ENCODE results near the gene SRP19.
"Not testable (repeated sequence)": the region's sequence is repeated elsewhere in the genome, so short reads cannot be mapped to it uniquely, and the experiment has no call there.

SRP19 gene

GRCh38 chr5:112860571-112860928 is 537 bp upstream of the SRP19 start:
- Mint-ChIP-seq H3K4me3 (peak overlapping the region; percentile 95), H3K27me3 (peaks cover 12% of the 10 kb centered on the region), H3K4me1 (peaks cover 26% of the 10 kb centered on the region), H3K27ac (peak overlapping the region; percentile 98)
- not testable (repeated sequence) for H3K9me3 Mint-ChIP-seq, ATAC-seq, H3K36me3 Mint-ChIP-seq

DNA sequence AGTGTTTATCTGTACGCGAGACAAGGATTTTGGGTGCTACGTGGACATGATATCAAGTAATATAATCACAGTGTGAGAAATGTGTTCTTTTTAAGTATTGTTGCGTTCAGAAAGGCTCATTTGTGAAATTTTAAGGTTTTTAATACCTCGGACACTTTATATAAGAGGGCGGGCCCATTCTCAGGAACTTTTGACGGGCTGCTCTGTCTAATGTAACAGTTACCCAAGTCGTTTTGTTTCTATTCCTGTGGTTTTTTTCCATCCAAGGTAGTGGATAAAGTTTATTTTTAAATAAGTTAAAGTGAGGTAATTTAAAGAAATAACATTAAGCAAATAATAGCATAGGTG is 525 bp downstream of the SRP19 start:
- peaks cover 26% of the 10 kb centered on the region for H3K4me1 Mint-ChIP-seq
- ATAC-seq: no peak
- H3K36me3 Mint-ChIP-seq: peaks cover 8% of the 10 kb centered on the region
- H3K27me3 Mint-ChIP-seq: peaks cover 1% of the 10 kb centered on the region
- peak overlapping the region; percentile 98 for H3K27ac Mint-ChIP-seq
- H3K4me3 Mint-ChIP-seq: peak overlapping the region; percentile 95
- H3K9me3 Mint-ChIP-seq: no peaks in the 10 kb centered on the region

- Mint-ChIP-seq H3K4me3 (peak overlapping the region; percentile 95), H3K4me1 (peaks cover 31% of the 10 kb centered on the region), H3K36me3 (peaks cover 13% of the 10 kb centered on the region), H3K9me3 (no peaks in the 10 kb centered on the region), H3K27ac (peak overlapping the region; percentile 98), H3K27me3 (no peaks in the 10 kb centered on the region)
- ATAC-seq: no peak
These were observed 998 bp downstream of the SRP19 start for GRCh38 chr5:112862085-112862484.

DNA sequence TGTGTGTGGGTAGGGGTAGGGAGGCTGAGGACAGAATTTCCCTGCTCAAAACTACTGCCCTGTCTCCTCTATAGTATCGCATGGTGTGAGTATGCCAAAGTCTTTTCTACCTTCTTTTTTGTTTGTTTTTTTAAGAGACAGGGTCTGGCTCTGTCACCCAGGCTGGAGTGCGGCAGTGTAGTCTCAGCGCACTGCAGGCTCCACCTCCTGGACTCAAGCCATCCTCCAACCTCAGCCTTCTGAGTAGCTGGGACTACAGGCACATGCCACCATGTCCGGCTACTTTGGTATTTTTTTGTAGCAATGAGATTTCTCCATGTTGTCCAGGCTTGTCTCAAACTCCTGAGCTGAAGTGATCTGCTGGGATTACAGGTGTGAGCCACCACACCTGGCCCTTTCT is 2.5 kb downstream of the SRP19 start:
- Mint-ChIP-seq H3K27me3 (no peaks in the 10 kb centered on the region), H3K36me3 (peaks cover 27% of the 10 kb centered on the region), H3K9me3 (no peaks in the 10 kb centered on the region), H3K4me1 (peaks cover 36% of the 10 kb centered on the region), H3K27ac (no peak overlapping the region), H3K4me3 (no peak overlapping the region)
- ATAC-seq: no peak

GRCh38 chr5:112865128-112865527 is 4.0 kb downstream of the SRP19 start:
- ATAC-seq: no peak
- Mint-ChIP-seq H3K4me3 (no peak overlapping the region), H3K4me1 (peaks cover 36% of the 10 kb centered on the region), H3K36me3 (peaks cover 40% of the 10 kb centered on the region), H3K9me3 (no peaks in the 10 kb centered on the region), H3K27me3 (no peaks in the 10 kb centered on the region), H3K27ac (no peak overlapping the region)

- Mint-ChIP-seq H3K27me3 (no peaks in the 10 kb centered on the region), H3K4me3 (no peak overlapping the region), H3K27ac (peak overlapping the region; percentile 53), H3K4me1 (peaks cover 27% of the 10 kb centered on the region), H3K9me3 (no peaks in the 10 kb centered on the region), H3K36me3 (peaks cover 50% of the 10 kb centered on the region)
- ATAC-seq: no peak
These were observed 5.7 kb downstream of the SRP19 start for GRCh38 chr5:112866739-112867138.

DNA sequence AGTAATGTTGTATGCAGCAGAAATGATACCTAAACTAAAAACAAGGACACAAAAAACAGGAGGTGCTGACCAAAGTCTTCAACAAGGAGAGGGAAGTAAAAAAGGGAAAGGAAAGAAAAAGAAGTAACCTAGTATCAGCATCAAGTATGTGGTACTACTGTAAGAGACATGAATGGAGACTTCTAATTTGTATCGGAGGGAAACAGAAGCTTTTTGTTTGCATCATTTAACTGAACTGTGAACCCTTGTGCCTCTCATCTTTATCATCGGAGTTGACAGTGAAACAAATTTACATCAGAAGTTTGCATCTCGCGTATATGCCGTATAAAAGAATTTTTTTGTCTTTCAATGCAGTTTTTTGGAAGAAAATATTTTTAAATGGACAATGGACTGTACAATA is 6.3 kb downstream of the SRP19 start:
- Mint-ChIP-seq H3K27me3 (no peaks in the 10 kb centered on the region), H3K4me1 (peaks cover 24% of the 10 kb centered on the region), H3K4me3 (no peak overlapping the region), H3K27ac (peak overlapping the region; percentile 53), H3K36me3 (peaks cover 52% of the 10 kb centered on the region), H3K9me3 (no peaks in the 10 kb centered on the region)
- no peak for ATAC-seq

GRCh38 chr5:112869948-112870347 is 8.9 kb downstream of the SRP19 start:
- no peaks in the 10 kb centered on the region for H3K27me3 Mint-ChIP-seq
- no peak for ATAC-seq
- H3K4me1 Mint-ChIP-seq: peaks cover 10% of the 10 kb centered on the region

GRCh38 chr5:112870966-112871365 is 9.9 kb downstream of the SRP19 start:
- H3K4me1 Mint-ChIP-seq: peaks cover 10% of the 10 kb centered on the region
- no peak overlapping the region for H3K27ac Mint-ChIP-seq
- H3K9me3 Mint-ChIP-seq: no peaks in the 10 kb centered on the region
- H3K27me3 Mint-ChIP-seq: no peaks in the 10 kb centered on the region
- no peak overlapping the region for H3K4me3 Mint-ChIP-seq
- ATAC-seq: no peak
- H3K36me3 Mint-ChIP-seq: peaks cover 52% of the 10 kb centered on the region

More at GRCh38 chr5:112869948-112870347, 8.9 kb downstream of the SRP19 start:
- no peak overlapping the region for H3K4me3 Mint-ChIP-seq
- H3K36me3 Mint-ChIP-seq: peaks cover 52% of the 10 kb centered on the region
- no peaks in the 10 kb centered on the region for H3K9me3 Mint-ChIP-seq
- peak overlapping the region; percentile 48 for H3K27ac Mint-ChIP-seq

GRCh38 chr5:112876362-112876761 is 15.3 kb downstream of the SRP19 start:
- H3K4me1 Mint-ChIP-seq: peaks cover 20% of the 10 kb centered on the region
- no peak overlapping the region for H3K27ac Mint-ChIP-seq
- peaks cover 22% of the 10 kb centered on the region for H3K36me3 Mint-ChIP-seq
- H3K9me3 Mint-ChIP-seq: no peaks in the 10 kb centered on the region
- H3K27me3 Mint-ChIP-seq: no peaks in the 10 kb centered on the region
- ATAC-seq: no peak
- H3K4me3 Mint-ChIP-seq: no peak overlapping the region

DNA sequence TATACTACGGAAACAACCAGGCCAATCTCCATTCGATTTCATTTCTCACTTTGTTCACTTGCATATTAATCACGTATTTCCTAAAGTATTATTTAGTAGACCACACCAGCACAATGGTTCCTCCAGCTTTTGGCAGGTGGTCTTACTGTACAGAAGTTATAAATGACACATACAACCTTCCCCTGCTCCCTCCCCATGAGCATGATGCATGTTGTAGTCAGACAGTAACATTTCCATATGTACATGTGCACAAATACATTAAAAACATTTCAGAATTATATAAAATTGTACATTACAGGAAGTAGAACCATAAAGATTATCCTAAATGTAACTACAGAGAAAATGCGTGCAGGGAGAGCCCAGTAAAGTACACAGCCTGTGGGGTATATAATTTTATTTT is 17.0 kb downstream of the SRP19 start:
- no peak overlapping the region for H3K4me3 Mint-ChIP-seq
- ATAC-seq: no peak
- peak overlapping the region; percentile 78 for H3K27ac Mint-ChIP-seq
- no peaks in the 10 kb centered on the region for H3K27me3 Mint-ChIP-seq
- peaks cover 20% of the 10 kb centered on the region for H3K4me1 Mint-ChIP-seq
- peaks cover 15% of the 10 kb centered on the region for H3K36me3 Mint-ChIP-seq
- H3K9me3 Mint-ChIP-seq: no peaks in the 10 kb centered on the region

- Mint-ChIP-seq H3K9me3 (no peaks in the 10 kb centered on the region), H3K27ac (peak overlapping the region; percentile 78), H3K4me1 (peaks cover 20% of the 10 kb centered on the region), H3K36me3 (peaks cover 15% of the 10 kb centered on the region), H3K27me3 (no peaks in the 10 kb centered on the region), H3K4me3 (peak overlapping the region; percentile 5)
- ATAC-seq: peak; percentile 84
These were observed 17.7 kb downstream of the SRP19 start for GRCh38 chr5:112878760-112879159.

DNA sequence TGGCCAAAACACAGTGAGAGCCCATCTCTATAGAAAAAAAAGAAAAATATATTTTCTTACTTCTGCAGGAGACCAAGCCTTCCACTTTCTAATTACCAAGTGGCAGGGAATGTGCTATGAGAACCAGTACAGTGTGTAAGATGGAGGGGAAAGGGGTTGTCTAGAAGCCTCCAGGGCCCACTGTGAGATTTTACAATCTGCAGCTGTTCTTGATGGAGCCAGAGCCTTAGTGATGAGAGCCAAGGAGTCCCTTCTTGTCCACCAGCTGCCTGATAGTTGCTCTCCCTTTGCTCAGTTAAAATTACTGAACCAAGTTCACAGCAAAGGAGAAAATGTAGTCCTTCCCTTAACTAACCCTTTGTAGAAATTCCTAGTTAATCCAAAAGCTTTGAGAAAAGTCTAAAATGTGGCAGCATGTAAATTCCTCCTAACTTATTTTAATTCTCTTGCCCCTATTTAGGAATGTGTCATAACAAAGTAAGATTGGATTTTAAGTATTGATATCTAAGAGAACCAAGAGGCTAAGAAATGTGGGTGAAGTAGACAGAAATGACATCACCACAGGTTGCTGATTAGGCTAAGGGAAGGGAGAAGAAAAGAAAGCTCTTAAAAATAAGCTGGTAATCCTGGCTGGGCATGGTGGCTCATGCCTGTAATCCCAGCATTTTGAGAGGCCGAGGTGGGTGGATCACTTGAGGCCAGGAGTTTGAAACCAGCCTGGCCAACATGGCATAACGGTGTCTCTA is 19.3 kb downstream of the SRP19 start:
- no peaks in the 10 kb centered on the region for H3K9me3 Mint-ChIP-seq
- H3K36me3 Mint-ChIP-seq: peaks cover 15% of the 10 kb centered on the region
- no peak overlapping the region for H3K27ac Mint-ChIP-seq
- peaks cover 20% of the 10 kb centered on the region for H3K4me1 Mint-ChIP-seq
- no peaks in the 10 kb centered on the region for H3K27me3 Mint-ChIP-seq
- no peak for ATAC-seq
- H3K4me3 Mint-ChIP-seq: no peak overlapping the region

DNA sequence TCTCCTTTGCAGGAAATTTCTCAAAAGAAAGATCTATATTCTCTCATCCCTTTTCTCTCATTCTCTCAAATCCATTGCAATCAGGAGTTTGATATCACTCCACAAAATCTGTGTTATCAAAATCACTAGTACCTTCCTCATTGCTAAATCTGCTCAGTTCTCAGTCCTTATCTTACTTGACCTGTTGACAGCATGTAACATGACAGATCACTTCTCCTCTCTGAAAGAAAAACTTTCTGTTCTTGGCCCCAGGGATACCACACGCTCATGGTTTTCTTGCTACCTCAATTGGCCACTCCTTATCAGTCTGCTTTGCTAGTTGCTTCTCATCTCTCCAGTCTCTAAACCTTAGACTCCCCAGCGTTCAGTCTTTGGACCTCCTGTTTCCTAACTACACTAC is 22.1 kb downstream of the SRP19 start:
- Mint-ChIP-seq H3K36me3 (peaks cover 12% of the 10 kb centered on the region), H3K9me3 (no peaks in the 10 kb centered on the region), H3K4me1 (peaks cover 9% of the 10 kb centered on the region)

GRCh38 chr5:112885001-112885400 is 23.9 kb downstream of the SRP19 start:
- Mint-ChIP-seq H3K27me3 (no peaks in the 10 kb centered on the region), H3K27ac (no peak overlapping the region), H3K4me1 (peaks cover 5% of the 10 kb centered on the region), H3K4me3 (no peak overlapping the region), H3K36me3 (peaks cover 14% of the 10 kb centered on the region), H3K9me3 (no peaks in the 10 kb centered on the region)
- ATAC-seq: no peak

More for the DNA sequence above, 22.1 kb downstream of the SRP19 start:
- peak; percentile 16 for ATAC-seq
- Mint-ChIP-seq H3K27ac (no peak overlapping the region), H3K27me3 (no peaks in the 10 kb centered on the region), H3K4me3 (no peak overlapping the region)

GRCh38 chr5:112886975-112887374 is 25.9 kb downstream of the SRP19 start:
- H3K4me3 Mint-ChIP-seq: no peak overlapping the region
- no peaks in the 10 kb centered on the region for H3K9me3 Mint-ChIP-seq
- H3K27me3 Mint-ChIP-seq: no peaks in the 10 kb centered on the region
- H3K36me3 Mint-ChIP-seq: peaks cover 21% of the 10 kb centered on the region
- ATAC-seq: no peak
- H3K27ac Mint-ChIP-seq: no peak overlapping the region
- peaks cover 12% of the 10 kb centered on the region for H3K4me1 Mint-ChIP-seq
